ENCODE measurements around the gene SERPINE2. TPM values are rescaled to one million over a fixed set of nuclear protein-coding genes. Genes with fewer than 3 reads are reported as not detected.

SERPINE2 gene
- total and polyA plus RNA-seq, 4 donors = 4.2 to 61.4 (median 11.7) TPM

GRCh38 chr2:224011837-224012236 is 27.2 kb downstream of the SERPINE2 start:
- Histone ChIP-seq H3K9ac (ENCODE audit: insufficient read depth in 1 of 2, low read length in 2 of 2) (no peak overlapping the region), H3K27ac (ENCODE audit: low read depth in 1 of 2, low read length in 1 of 2) (no peak overlapping the region), H3K4me1 (ENCODE audit: control insufficient read depth in 5 of 5, insufficient read depth in 5 of 5, low read length in 5 of 5) (peaks cover 0 to 11% (median 5%) of the 10 kb centered on the region in 5 donors), H3K36me3 (ENCODE audit: control insufficient read depth in 4 of 4, insufficient read depth in 4 of 4, low read length in 4 of 4) (no peaks in the 10 kb centered on the region), H3K9me3 (ENCODE audit: control insufficient read depth in 4 of 4, insufficient read depth in 3 of 4, low read length in 3 of 4) (no peaks in the 10 kb centered on the region), H3K27me3 (ENCODE audit: control insufficient read depth in 3 of 3, insufficient read depth in 3 of 3, low read length in 2 of 3) (no peaks in the 10 kb centered on the region), H3K4me3 (no peak overlapping the region)
- ATAC-seq (ENCODE audit: insufficient read depth, low FRiP score) (no peak), DNase-seq (no peak)
- WGBS, 2 donors = 86 to 94% methylated on average over 1 of the region's 1 CpG
- no peak for TF ChIP-seq CTCF (IDR thresholded peaks at IDR 0.05; ENCODE audit: control extremely low read depth, extremely low read depth)

- no peak overlapping the region for H3K4me3 ChIP-seq
- no peak overlapping the region for H3K9ac ChIP-seq (ENCODE audit: insufficient read depth in 1 of 2, low read length in 2 of 2)
- 74 to 87% methylated on average over 5 of the region's 5 CpGs for WGBS, 2 donors
- no peak overlapping the region for H3K27ac ChIP-seq (ENCODE audit: low read depth in 1 of 2, low read length in 1 of 2)
- no peak for TF ChIP-seq CTCF (IDR thresholded peaks at IDR 0.05; ENCODE audit: control extremely low read depth, extremely low read depth)
- H3K4me1 ChIP-seq (ENCODE audit: control insufficient read depth in 5 of 5, insufficient read depth in 5 of 5, low read length in 5 of 5) = peaks cover 0 to 18% (median 5%) of the 10 kb centered on the region in 5 donors
- H3K27me3 ChIP-seq (ENCODE audit: control insufficient read depth in 3 of 3, insufficient read depth in 3 of 3, low read length in 2 of 3) = no peaks in the 10 kb centered on the region
- DNase-seq = no peak
- no peaks in the 10 kb centered on the region for H3K9me3 ChIP-seq (ENCODE audit: control insufficient read depth in 4 of 4, insufficient read depth in 3 of 4, low read length in 3 of 4)
- ATAC-seq (ENCODE audit: insufficient read depth, low FRiP score) = no peak
- no peaks in the 10 kb centered on the region for H3K36me3 ChIP-seq (ENCODE audit: control insufficient read depth in 4 of 4, insufficient read depth in 4 of 4, low read length in 4 of 4)
Observed at GRCh38 chr2:224009605-224010315, 29.3 kb downstream of the SERPINE2 start.

GRCh38 chr2:224008702-224009261 is 30.3 kb downstream of the SERPINE2 start:
- ATAC-seq (ENCODE audit: insufficient read depth, low FRiP score) (no peak), DNase-seq (no peak)
- Histone ChIP-seq H3K4me3 (no peak overlapping the region), H3K4me1 (ENCODE audit: control insufficient read depth in 5 of 5, insufficient read depth in 5 of 5, low read length in 5 of 5) (peaks cover 0 to 28% (median 5%) of the 10 kb centered on the region in 5 donors), H3K36me3 (ENCODE audit: control insufficient read depth in 4 of 4, insufficient read depth in 4 of 4, low read length in 4 of 4) (no peaks in the 10 kb centered on the region), H3K27me3 (ENCODE audit: control insufficient read depth in 3 of 3, insufficient read depth in 3 of 3, low read length in 2 of 3) (no peaks in the 10 kb centered on the region), H3K9ac (ENCODE audit: insufficient read depth in 1 of 2, low read length in 2 of 2) (no peak overlapping the region), H3K27ac (ENCODE audit: low read depth in 1 of 2, low read length in 1 of 2) (no peak overlapping the region), H3K9me3 (ENCODE audit: control insufficient read depth in 4 of 4, insufficient read depth in 3 of 4, low read length in 3 of 4) (no peaks in the 10 kb centered on the region)
- WGBS, 2 donors = 59 to 76% methylated on average over 12 of the region's 12 CpGs
- TF ChIP-seq CTCF (IDR thresholded peaks at IDR 0.05; ENCODE audit: control extremely low read depth, extremely low read depth) = no peak

Measured in lung (tissue), 12 donors.